ENCODE data around the gene SMYD3.

- TF ChIP-seq CEBPB (IDR thresholded peaks at IDR 0.05) (no peak), HDAC2 (IDR thresholded peaks at IDR 0.05) (no peak), JUN (IDR thresholded peaks at IDR 0.05) (no peak), ZNF302 (CRISPR knock-in tag; IDR thresholded peaks at IDR 0.05) (no peak), GATA3 (IDR thresholded peaks at IDR 0.05; ENCODE audit: borderline replicate concordance) (no peak), POLR2A (IDR thresholded peaks at IDR 0.05; ENCODE audit: low read length) (no peak), CHD2 (IDR thresholded peaks at IDR 0.05; ENCODE audit: low read length, partially characterized antibody) (no peak), RCOR1 (IDR thresholded peaks at IDR 0.05; ENCODE audit: low read depth, low read length) (no peak), NR3C1 (IDR thresholded peaks at IDR 0.05) (no peak), MYC (IDR thresholded peaks at IDR 0.05; ENCODE audit: borderline replicate concordance, low read length) (no peak)
- TF ChIP-seq, protein P1, sequence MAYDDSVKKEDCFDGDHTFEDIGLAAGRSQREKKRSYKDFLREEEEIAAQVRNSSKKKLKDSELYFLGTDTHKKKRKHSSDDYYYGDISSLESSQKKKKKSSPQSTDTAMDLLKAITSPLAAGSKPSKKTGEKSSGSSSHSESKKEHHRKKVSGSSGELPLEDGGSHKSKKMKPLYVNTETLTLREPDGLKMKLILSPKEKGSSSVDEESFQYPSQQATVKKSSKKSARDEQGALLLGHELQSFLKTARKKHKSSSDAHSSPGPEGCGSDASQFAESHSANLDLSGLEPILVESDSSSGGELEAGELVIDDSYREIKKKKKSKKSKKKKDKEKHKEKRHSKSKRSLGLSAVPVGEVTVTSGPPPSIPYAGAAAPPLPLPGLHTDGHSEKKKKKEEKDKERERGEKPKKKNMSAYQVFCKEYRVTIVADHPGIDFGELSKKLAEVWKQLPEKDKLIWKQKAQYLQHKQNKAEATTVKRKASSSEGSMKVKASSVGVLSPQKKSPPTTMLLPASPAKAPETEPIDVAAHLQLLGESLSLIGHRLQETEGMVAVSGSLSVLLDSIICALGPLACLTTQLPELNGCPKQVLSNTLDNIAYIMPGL (CRISPR knock-in tag; IDR thresholded peaks at IDR 0.05; ENCODE audit: borderline replicate concordance) = no peak
- TF ChIP-seq, protein P2, sequence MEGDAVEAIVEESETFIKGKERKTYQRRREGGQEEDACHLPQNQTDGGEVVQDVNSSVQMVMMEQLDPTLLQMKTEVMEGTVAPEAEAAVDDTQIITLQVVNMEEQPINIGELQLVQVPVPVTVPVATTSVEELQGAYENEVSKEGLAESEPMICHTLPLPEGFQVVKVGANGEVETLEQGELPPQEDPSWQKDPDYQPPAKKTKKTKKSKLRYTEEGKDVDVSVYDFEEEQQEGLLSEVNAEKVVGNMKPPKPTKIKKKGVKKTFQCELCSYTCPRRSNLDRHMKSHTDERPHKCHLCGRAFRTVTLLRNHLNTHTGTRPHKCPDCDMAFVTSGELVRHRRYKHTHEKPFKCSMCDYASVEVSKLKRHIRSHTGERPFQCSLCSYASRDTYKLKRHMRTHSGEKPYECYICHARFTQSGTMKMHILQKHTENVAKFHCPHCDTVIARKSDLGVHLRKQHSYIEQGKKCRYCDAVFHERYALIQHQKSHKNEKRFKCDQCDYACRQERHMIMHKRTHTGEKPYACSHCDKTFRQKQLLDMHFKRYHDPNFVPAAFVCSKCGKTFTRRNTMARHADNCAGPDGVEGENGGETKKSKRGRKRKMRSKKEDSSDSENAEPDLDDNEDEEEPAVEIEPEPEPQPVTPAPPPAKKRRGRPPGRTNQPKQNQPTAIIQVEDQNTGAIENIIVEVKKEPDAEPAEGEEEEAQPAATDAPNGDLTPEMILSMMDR (IDR thresholded peaks at IDR 0.05) = no peak
- TF ChIP-seq, protein P3, sequence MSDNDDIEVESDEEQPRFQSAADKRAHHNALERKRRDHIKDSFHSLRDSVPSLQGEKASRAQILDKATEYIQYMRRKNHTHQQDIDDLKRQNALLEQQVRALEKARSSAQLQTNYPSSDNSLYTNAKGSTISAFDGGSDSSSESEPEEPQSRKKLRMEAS (IDR thresholded peaks at IDR 0.05) = no peak
- TF ChIP-seq, protein P4, sequence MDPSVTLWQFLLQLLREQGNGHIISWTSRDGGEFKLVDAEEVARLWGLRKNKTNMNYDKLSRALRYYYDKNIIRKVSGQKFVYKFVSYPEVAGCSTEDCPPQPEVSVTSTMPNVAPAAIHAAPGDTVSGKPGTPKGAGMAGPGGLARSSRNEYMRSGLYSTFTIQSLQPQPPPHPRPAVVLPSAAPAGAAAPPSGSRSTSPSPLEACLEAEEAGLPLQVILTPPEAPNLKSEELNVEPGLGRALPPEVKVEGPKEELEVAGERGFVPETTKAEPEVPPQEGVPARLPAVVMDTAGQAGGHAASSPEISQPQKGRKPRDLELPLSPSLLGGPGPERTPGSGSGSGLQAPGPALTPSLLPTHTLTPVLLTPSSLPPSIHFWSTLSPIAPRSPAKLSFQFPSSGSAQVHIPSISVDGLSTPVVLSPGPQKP (IDR thresholded peaks at IDR 0.05; ENCODE audit: low read depth, low read length) = no peak
Measured at GRCh38 chr1:246081856-246082668, 425.0 kb downstream of the SMYD3 start.
